Measurements from ENCODE around the gene SMC4.

- TF ChIP-seq EZH2 (IDR thresholded peaks at IDR 0.05; ENCODE audit: borderline replicate concordance, low read depth, low read length, severe bottlenecking), result no peak
- TF ChIP-seq CTCF (IDR thresholded peaks at IDR 0.05; ENCODE audit: borderline replicate concordance, extremely low read depth, low read length, poor library complexity, severe bottlenecking), result no peak
These were observed 81.5 kb downstream of the SMC4 start for GRCh38 chr3:160480931-160481330.

All from DND-41 (cell line).